K562 treated with DMSO at 1 percent for 4 hours (cell line): ENCODE data around the gene OSBPL3. TPM values are rescaled to one million over a fixed set of nuclear protein-coding genes. Genes with fewer than 3 reads are reported as not detected.

ENCODE experiments used
- total RNA-seq: library from RNA; unstranded; fragments of 300-600 nt; gene quantifications from 2 replicates; pipeline ENCODE4 v1.2.3, GENCODE V29; 2022; ENCODE audit not compliant: insufficient read depth

OSBPL3 gene, protein sequence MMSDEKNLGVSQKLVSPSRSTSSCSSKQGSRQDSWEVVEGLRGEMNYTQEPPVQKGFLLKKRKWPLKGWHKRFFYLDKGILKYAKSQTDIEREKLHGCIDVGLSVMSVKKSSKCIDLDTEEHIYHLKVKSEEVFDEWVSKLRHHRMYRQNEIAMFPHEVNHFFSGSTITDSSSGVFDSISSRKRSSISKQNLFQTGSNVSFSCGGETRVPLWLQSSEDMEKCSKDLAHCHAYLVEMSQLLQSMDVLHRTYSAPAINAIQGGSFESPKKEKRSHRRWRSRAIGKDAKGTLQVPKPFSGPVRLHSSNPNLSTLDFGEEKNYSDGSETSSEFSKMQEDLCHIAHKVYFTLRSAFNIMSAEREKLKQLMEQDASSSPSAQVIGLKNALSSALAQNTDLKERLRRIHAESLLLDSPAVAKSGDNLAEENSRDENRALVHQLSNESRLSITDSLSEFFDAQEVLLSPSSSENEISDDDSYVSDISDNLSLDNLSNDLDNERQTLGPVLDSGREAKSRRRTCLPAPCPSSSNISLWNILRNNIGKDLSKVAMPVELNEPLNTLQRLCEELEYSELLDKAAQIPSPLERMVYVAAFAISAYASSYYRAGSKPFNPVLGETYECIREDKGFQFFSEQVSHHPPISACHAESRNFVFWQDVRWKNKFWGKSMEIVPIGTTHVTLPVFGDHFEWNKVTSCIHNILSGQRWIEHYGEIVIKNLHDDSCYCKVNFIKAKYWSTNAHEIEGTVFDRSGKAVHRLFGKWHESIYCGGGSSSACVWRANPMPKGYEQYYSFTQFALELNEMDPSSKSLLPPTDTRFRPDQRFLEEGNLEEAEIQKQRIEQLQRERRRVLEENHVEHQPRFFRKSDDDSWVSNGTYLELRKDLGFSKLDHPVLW
- 4.5 and 7.8 TPM in 2 replicates for total RNA-seq

DNA sequence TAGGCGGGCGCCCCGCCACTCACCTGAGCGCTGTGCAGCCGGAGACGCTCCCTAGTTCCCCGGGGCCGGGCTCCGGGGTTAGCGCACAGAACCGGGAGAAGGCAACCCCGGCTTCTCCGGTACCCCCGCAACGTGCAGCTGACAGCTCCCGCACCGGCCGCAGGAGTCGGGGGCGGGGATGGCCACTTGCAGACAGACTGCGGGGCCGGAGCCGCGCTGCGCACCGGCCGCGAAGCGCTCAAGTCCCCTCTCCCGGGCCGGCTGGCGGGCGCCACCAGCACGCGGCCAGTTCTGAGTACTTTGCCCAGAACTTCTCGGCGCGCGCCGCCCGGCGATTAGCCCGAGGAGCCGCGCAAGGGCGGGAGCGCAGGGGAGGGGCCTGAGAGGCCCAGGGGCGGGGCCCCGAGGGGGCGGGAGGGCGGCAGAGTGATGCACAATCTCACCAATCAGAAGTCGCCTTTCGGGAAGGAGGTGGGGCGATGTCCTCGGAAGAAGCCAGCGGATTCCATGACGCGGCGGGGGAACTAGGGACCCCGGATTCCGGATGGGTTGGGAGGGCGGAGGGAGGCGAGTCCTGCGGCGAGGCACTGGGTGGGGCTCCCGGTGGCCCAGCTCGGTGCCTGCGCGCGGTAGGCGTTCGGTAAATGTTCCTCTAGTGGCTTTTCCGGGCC lies at the start of gene OSBPL3:
TSS of gene OSBPL3 (minus strand) at position 316 of the 671 bp plus-strand sequence. CDS start 87,706 bp downstream, outside the sequence.

DNA sequence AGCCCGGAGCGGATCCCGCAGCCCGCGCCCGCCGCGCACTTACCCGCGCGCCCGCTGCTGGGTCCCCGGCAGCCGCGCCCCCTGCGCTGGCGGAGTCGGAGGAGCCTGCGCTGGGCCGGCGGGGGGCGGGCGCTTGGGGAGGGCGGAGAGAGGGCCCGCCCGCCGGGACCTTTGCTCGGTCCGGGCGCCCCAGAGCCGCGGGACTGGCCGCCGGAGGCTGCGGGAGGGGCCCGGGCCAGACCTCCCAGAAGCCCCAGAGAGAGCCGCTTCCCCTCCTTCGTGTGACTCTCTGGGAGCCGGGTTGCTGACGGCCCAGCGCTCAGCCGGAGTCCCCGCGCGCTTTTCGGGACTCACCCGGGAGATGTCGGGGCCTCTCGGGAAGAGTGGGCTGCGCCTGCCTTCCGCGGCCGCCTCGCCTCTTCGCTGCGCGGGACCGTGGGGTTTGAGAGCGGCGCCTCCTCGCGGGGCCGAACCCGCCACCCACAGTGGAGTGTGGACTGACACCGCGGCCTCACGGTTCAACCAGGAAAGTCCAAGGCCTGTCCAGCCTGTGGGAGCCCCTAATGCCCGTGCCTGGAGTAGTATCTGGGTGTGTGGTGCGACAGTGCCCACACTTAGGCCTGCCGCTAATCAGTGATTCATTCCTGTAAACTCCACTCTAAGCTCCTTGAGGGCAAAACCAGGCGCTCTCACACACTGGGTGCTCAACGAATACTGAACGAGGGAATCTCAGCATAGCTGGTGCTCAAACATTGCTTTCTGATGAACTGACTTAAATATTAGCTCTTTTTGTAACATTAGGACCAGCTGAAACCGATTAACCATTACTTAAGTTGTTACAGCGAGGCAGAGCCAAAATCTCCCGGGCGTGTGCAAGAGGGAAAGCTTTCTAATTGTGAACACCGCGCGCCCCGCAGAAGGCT lies 222.4 kb downstream of the OSBPL3 start, which contains the start of gene GSDME:
TSS of gene GSDME (minus strand) at position 112 of the 923 bp plus-strand sequence. CDS start 7,690 bp downstream, outside the sequence.

Other genes with a start within 250 kb of the OSBPL3 start
- 8.0 and 8.6 TPM in 2 replicates for gene GSDME, start 222.7 kb downstream of the OSBPL3 start, total RNA-seq
- gene CYCS, start 145.1 kb upstream of the OSBPL3 start, total RNA-seq: 80.6 and 83.9 TPM in 2 replicates
- not detected in 2 replicates for gene NPVF, start 248.3 kb upstream of the OSBPL3 start, total RNA-seq